WTC11 (cell line): ENCODE data around the gene TTLL12. TPM values are rescaled to one million over a fixed set of nuclear protein-coding genes. Genes with fewer than 3 reads are reported as not detected.

Experiments
- ATAC-seq: fragments of 200-7000 bp; cut with Tn5 transposase; 2 replicates; pipeline ENCODE4 v1.10.0; 2021; ENCODE audit warnings: mild to moderate bottlenecking, moderate library complexity
- CTCF ChIA-PET: fragments of 300-600 bp; sonication (Branson Sonifier 250); formaldehyde crosslinking; loops from one replicate; lab custom pipeline; 2021; ENCODE audit warnings: antibody characterized with exemption; lab: Charles Lee
- POLR2A ChIA-PET: fragments of 350-600 bp; sonication (Branson Sonifier 250); formaldehyde crosslinking; loops from one replicate; lab custom pipeline; 2021; ENCODE audit warnings: antibody characterized with exemption; lab: Charles Lee
- DNase-seq: peaks from one replicate; pipeline ENCODE4 v3.0.0; 2021; ENCODE audit warnings: low spot score
- H3K27ac Mint-ChIP-seq: 2 replicates; pipeline ENCODE4 v1.8.0; 2021; ENCODE audit warnings: mixed read lengths
- H3K27me3 Mint-ChIP-seq: 2 replicates; pipeline ENCODE4 v1.8.0; 2021; ENCODE audit warnings: low read depth, mild to moderate bottlenecking, moderate library complexity, mixed read lengths
- H3K36me3 Mint-ChIP-seq: 2 replicates; pipeline ENCODE4 v1.8.0; 2021; ENCODE audit warnings: mixed read lengths
- H3K4me1 Mint-ChIP-seq: 2 replicates; pipeline ENCODE4 v1.8.0; 2022; ENCODE audit warnings: mixed read lengths
- H3K4me3 Mint-ChIP-seq: 2 replicates; pipeline ENCODE4 v1.8.0; 2021; ENCODE audit warnings: mild to moderate bottlenecking, moderate library complexity, mixed read lengths
- H3K9me3 Mint-ChIP-seq: 2 replicates; pipeline ENCODE4 v1.8.0; 2021; ENCODE audit warnings: mixed read lengths
- AR ChIP-seq: fragments of 250-450 bp; sonication (Bioruptor Pico); IDR thresholded peaks from 2 replicates; pipeline ENCODE4 v1.9.0; 2021; ENCODE audit warnings: mild to moderate bottlenecking
- ARID4B ChIP-seq: sonication (generic); formaldehyde crosslinking; IDR thresholded peaks from 2 replicates; pipeline ENCODE4 v1.8.0; 2023; ENCODE audit warnings: missing genetic modification reagents, mild to moderate bottlenecking, borderline replicate concordance
- ATF1 ChIP-seq: sonication (generic); formaldehyde crosslinking; IDR thresholded peaks from 2 replicates; pipeline ENCODE4 v1.8.1; 2023; ENCODE audit warnings: mild to moderate bottlenecking, moderate library complexity, missing genetic modification reagents
- E2F4 ChIP-seq: sonication (generic); formaldehyde crosslinking; IDR thresholded peaks from 2 replicates; pipeline ENCODE4 v1.8.1; 2022; ENCODE audit warnings: low read depth, mild to moderate bottlenecking, moderate library complexity, missing genetic modification reagents, borderline replicate concordance
- ETV6 ChIP-seq: sonication (generic); formaldehyde crosslinking; IDR thresholded peaks from 2 replicates; pipeline ENCODE4 v1.8.1; 2022; ENCODE audit warnings: mild to moderate bottlenecking, missing genetic modification reagents
- FOXP4 ChIP-seq: sonication (generic); formaldehyde crosslinking; IDR thresholded peaks from 2 replicates; pipeline ENCODE4 v1.8.0; 2022; ENCODE audit warnings: mild to moderate bottlenecking, missing genetic modification reagents
- GRHL2 ChIP-seq: fragments of 250-450 bp; sonication (Bioruptor Pico); IDR thresholded peaks from 2 replicates; pipeline ENCODE4 v1.8.0; 2022; ENCODE audit warnings: mild to moderate bottlenecking, moderate library complexity; ENCODE audit not compliant: insufficient replicate concordance, severe bottlenecking
- HMGXB4 ChIP-seq: sonication (generic); formaldehyde crosslinking; IDR thresholded peaks from 2 replicates; pipeline ENCODE4 v1.8.1; 2023; ENCODE audit warnings: mild to moderate bottlenecking, moderate library complexity, missing genetic modification reagents
- IRF1 ChIP-seq: sonication (generic); formaldehyde crosslinking; IDR thresholded peaks from 2 replicates; pipeline ENCODE4 v1.8.0; 2023; ENCODE audit warnings: missing genetic modification reagents
- IRF2 ChIP-seq: sonication (generic); formaldehyde crosslinking; IDR thresholded peaks from 2 replicates; pipeline ENCODE4 v1.8.0; 2022; ENCODE audit warnings: low read depth, missing genetic modification reagents, borderline replicate concordance
- RELA ChIP-seq: sonication (generic); formaldehyde crosslinking; IDR thresholded peaks from 2 replicates; pipeline ENCODE4 v1.8.1; 2022; ENCODE audit warnings: missing genetic modification reagents, mild to moderate bottlenecking, borderline replicate concordance
- SMAD4 ChIP-seq: sonication (generic); formaldehyde crosslinking; IDR thresholded peaks from 2 replicates; pipeline ENCODE4 v1.8.0; 2022; ENCODE audit warnings: mild to moderate bottlenecking, missing genetic modification reagents
- SP1 ChIP-seq: sonication (generic); formaldehyde crosslinking; conservative IDR thresholded peaks from 2 replicates; pipeline ENCODE4 v1.8.1; 2022; ENCODE audit warnings: missing genetic modification reagents
- USF1 ChIP-seq: sonication (generic); formaldehyde crosslinking; IDR thresholded peaks from 2 replicates; pipeline ENCODE4 v1.8.0; 2022; ENCODE audit warnings: mild to moderate bottlenecking, missing genetic modification reagents
- ZNF138 ChIP-seq: sonication (generic); formaldehyde crosslinking; conservative IDR thresholded peaks from 2 replicates; pipeline ENCODE4 v1.8.1; 2022; ENCODE audit warnings: mild to moderate bottlenecking, moderate library complexity, missing genetic modification reagents
- ZNF232 ChIP-seq: sonication (generic); formaldehyde crosslinking; IDR thresholded peaks from 2 replicates; pipeline ENCODE4 v1.8.0; 2022; ENCODE audit warnings: mild to moderate bottlenecking, missing genetic modification reagents
- ZNF671 ChIP-seq: fragments of 250-450 bp; sonication (Bioruptor Pico); IDR thresholded peaks from 2 replicates; pipeline ENCODE4 v1.8.0; 2021; ENCODE audit warnings: mild to moderate bottlenecking
- total RNA-seq: library from RNA; stranded (reverse); gene quantifications from 3 replicates; pipeline ENCODE4 v1.2.3, GENCODE V29; 2021

TTLL12 gene
- total RNA-seq, 1 experiment from 2014 or later = 134 TPM

GRCh38 chr22:43171607-43172006 lies 15.3 kb downstream of the TTLL12 start:
- no peak for DNase-seq
- peaks cover 48% of the 10 kb centered on the region for H3K36me3 Mint-ChIP-seq
- no peak overlapping the region for H3K4me3 Mint-ChIP-seq
- no peaks in the 10 kb centered on the region for H3K27me3 Mint-ChIP-seq
- TF ChIP-seq USF1 (CRISPR knock-in tag) (no peak), ATF1 (CRISPR knock-in tag) (no peak), IRF2 (CRISPR knock-in tag) (no peak), SP1 (no peak), ETV6 (CRISPR knock-in tag) (no peak), E2F4 (no peak), ZNF232 (CRISPR knock-in tag) (no peak), FOXP4 (no peak), SMAD4 (no peak), ARID4B (no peak), ZNF138 (no peak), RELA (no peak)
- no peak for ATAC-seq
- CTCF ChIA-PET = no interaction called here
- H3K4me1 Mint-ChIP-seq = no peaks in the 10 kb centered on the region
- H3K9me3 Mint-ChIP-seq = no peaks in the 10 kb centered on the region
- POLR2A ChIA-PET = no interaction called here
- H3K27ac Mint-ChIP-seq = no peak overlapping the region

- Mint-ChIP-seq H3K27ac (no peak overlapping the region), H3K4me1 (no peaks in the 10 kb centered on the region), H3K36me3 (peaks cover 46% of the 10 kb centered on the region), H3K4me3 (no peak overlapping the region), H3K27me3 (no peaks in the 10 kb centered on the region), H3K9me3 (no peaks in the 10 kb centered on the region)
- ChIA-PET POLR2A (no interaction called here), CTCF (interaction anchor here (1.8 kb wide), 1 partner anchor 58 kb away, joined by 6 read pairs; no protein-coding TSS in a partner anchor)
- ATAC-seq (no peak), DNase-seq (no peak)
- TF ChIP-seq ZNF671 (CRISPR knock-in tag) (no peak), HMGXB4 (CRISPR knock-in tag) (no peak), ETV6 (CRISPR knock-in tag) (no peak), IRF1 (CRISPR knock-in tag) (no peak), GRHL2 (CRISPR knock-in tag) (no peak), AR (CRISPR knock-in tag) (no peak)
Observed at GRCh38 chr22:43171019-43171491, 15.9 kb downstream of the TTLL12 start.
